ENCODE data around the gene MAST4. TPM values are rescaled to one million over a fixed set of nuclear protein-coding genes. Genes with fewer than 3 reads are reported as not detected.

The MAST4 gene
- total RNA-seq, 2 donors from 2014 or later, result 11.0 to 11.5 TPM

DNA sequence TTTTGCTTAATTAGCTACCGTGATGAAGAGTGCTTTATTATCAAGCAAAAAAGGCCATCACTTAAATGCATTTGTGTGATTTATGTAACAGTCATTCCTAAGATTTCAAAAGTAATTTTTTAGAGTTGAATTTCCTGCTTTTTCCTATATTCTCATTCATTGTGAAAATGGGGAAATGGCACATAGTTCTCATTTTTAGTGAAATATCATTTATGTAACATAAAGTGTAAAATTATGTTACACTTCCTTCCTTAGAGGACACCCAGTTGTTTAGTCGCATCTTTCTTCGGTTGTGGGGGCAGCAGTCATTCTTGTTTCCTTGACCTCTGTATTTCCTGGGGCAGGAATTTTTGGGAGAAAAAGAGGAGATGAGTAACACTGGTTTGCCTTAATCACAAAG lies 142.8 kb downstream of the MAST4 start:
- H3K4me1 ChIP-seq (ENCODE audit: control insufficient read depth, insufficient read depth, low read length), result no peaks in the 10 kb centered on the region

DNA sequence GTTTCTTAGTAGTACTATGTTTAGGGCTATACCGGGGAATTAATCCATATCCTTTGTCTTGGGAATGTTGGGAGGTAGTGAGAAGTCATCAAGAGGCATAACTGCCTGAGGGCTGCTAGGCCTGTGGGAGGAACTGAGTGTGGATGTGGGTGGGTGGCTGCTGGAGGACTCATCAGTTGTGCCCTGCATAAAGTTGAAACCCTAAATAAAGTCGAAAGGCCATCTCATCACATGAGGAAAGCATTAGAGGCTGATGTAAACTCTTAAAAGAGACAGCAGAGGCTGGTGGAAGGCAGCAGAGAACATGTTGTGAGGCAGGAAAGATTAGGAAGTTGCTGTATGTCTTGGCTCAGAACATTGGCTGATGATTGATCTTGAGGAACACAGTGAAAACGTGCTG lies 143.8 kb downstream of the MAST4 start:
- Mint-ChIP-seq H3K4me3 (no peak overlapping the region), H3K27me3 (ENCODE audit: insufficient read depth) (no peaks in the 10 kb centered on the region), H3K36me3 (ENCODE audit: low read depth) (no peaks in the 10 kb centered on the region), H3K4me1 (peaks cover 2% of the 10 kb centered on the region), H3K9me3 (no peaks in the 10 kb centered on the region), H3K27ac (no peak overlapping the region)
- Histone ChIP-seq H3K9me3 (ENCODE audit: control insufficient read depth, low read length) (no peaks in the 10 kb centered on the region), H3K27me3 (ENCODE audit: control insufficient read depth, insufficient read depth, low read length, poor library complexity, severe bottlenecking) (no peaks in the 10 kb centered on the region), H3K36me3 (ENCODE audit: control insufficient read depth, insufficient read depth, low read length) (no peaks in the 10 kb centered on the region), H3K9ac (ENCODE audit: extremely low read depth, low read length, poor library complexity, severe bottlenecking) (no peak overlapping the region), H3K4me1 (ENCODE audit: control insufficient read depth, insufficient read depth, low read length) (no peaks in the 10 kb centered on the region), H3K4me3 (ENCODE audit: low read length) (no peak overlapping the region), H3K27ac (ENCODE audit: low read depth, low read length) (no peak overlapping the region)
- DNase-seq, result no peak
- TF ChIP-seq, protein P1, sequence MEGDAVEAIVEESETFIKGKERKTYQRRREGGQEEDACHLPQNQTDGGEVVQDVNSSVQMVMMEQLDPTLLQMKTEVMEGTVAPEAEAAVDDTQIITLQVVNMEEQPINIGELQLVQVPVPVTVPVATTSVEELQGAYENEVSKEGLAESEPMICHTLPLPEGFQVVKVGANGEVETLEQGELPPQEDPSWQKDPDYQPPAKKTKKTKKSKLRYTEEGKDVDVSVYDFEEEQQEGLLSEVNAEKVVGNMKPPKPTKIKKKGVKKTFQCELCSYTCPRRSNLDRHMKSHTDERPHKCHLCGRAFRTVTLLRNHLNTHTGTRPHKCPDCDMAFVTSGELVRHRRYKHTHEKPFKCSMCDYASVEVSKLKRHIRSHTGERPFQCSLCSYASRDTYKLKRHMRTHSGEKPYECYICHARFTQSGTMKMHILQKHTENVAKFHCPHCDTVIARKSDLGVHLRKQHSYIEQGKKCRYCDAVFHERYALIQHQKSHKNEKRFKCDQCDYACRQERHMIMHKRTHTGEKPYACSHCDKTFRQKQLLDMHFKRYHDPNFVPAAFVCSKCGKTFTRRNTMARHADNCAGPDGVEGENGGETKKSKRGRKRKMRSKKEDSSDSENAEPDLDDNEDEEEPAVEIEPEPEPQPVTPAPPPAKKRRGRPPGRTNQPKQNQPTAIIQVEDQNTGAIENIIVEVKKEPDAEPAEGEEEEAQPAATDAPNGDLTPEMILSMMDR (conservative IDR thresholded peaks at IDR 0.05), result no peak
- 78 to 94% methylated on average over 1 to 3 of the region's 3 CpGs for WGBS, 2 experiments (ENCODE audit: insufficient coverage in 1 of 2, insufficient read length in 1 of 2)

More for the DNA sequence above, 142.8 kb downstream of the MAST4 start:
- WGBS, 2 experiments (ENCODE audit: insufficient coverage in 1 of 2, insufficient read length in 1 of 2), result 91 to 100% methylated on average over 1 to 3 of the region's 3 CpGs
- Mint-ChIP-seq H3K27me3 (ENCODE audit: insufficient read depth) (no peaks in the 10 kb centered on the region), H3K27ac (no peak overlapping the region), H3K36me3 (ENCODE audit: low read depth) (no peaks in the 10 kb centered on the region), H3K9me3 (no peaks in the 10 kb centered on the region), H3K4me3 (no peak overlapping the region), H3K4me1 (peaks cover 2% of the 10 kb centered on the region)
- Histone ChIP-seq H3K36me3 (ENCODE audit: control insufficient read depth, insufficient read depth, low read length) (no peaks in the 10 kb centered on the region), H3K27ac (ENCODE audit: low read depth, low read length) (no peak overlapping the region), H3K27me3 (ENCODE audit: control insufficient read depth, insufficient read depth, low read length, poor library complexity, severe bottlenecking) (no peaks in the 10 kb centered on the region), H3K9me3 (ENCODE audit: control insufficient read depth, low read length) (no peaks in the 10 kb centered on the region), H3K4me3 (ENCODE audit: low read length) (no peak overlapping the region), H3K9ac (ENCODE audit: extremely low read depth, low read length, poor library complexity, severe bottlenecking) (no peak overlapping the region)
- no peak for DNase-seq
- TF ChIP-seq, protein P1 (conservative IDR thresholded peaks at IDR 0.05), result no peak

DNA sequence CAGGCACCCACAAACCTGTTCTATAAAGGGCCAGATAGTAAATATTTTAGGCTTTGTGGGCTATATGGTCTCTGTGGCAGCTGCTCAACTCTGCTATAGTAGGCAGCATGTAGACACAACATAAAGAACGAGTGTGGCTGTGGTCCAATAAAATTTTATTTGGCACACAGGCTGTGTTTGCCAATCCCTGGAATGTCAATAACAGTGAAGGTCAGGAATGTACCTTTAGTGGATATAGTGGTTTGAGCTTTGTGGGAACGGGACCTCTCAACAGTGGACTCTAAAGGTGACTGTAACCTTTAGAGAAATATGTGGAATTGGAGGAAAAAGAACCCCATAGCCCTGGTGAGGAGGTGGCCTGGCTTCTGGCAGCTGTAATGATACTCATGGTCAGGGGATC lies 145.2 kb downstream of the MAST4 start:
- no peaks in the 10 kb centered on the region for H3K27me3 Mint-ChIP-seq (ENCODE audit: insufficient read depth)
- 92 to 93% methylated on average over 2 of the region's 2 CpGs for WGBS, 2 experiments (ENCODE audit: insufficient coverage in 1 of 2, insufficient read length in 1 of 2)
- no peak overlapping the region for H3K4me3 Mint-ChIP-seq
- H3K27me3 ChIP-seq (ENCODE audit: control insufficient read depth, insufficient read depth, low read length, poor library complexity, severe bottlenecking), result no peaks in the 10 kb centered on the region
- H3K4me3 ChIP-seq (ENCODE audit: low read length), result no peak overlapping the region
- H3K27ac ChIP-seq (ENCODE audit: low read depth, low read length), result no peak overlapping the region
- peak overlapping the region; percentile 50 for H3K27ac Mint-ChIP-seq
- no peaks in the 10 kb centered on the region for H3K9me3 Mint-ChIP-seq
- H3K9ac ChIP-seq (ENCODE audit: extremely low read depth, low read length, poor library complexity, severe bottlenecking), result no peak overlapping the region
- TF ChIP-seq, protein P1 (conservative IDR thresholded peaks at IDR 0.05), result no peak
- no peaks in the 10 kb centered on the region for H3K36me3 Mint-ChIP-seq (ENCODE audit: low read depth)
- peaks cover 2% of the 10 kb centered on the region for H3K4me1 Mint-ChIP-seq
- no peaks in the 10 kb centered on the region for H3K4me1 ChIP-seq (ENCODE audit: control insufficient read depth, insufficient read depth, low read length)
- no peaks in the 10 kb centered on the region for H3K9me3 ChIP-seq (ENCODE audit: control insufficient read depth, low read length)
- DNase-seq, result no peak
- H3K36me3 ChIP-seq (ENCODE audit: control insufficient read depth, insufficient read depth, low read length), result no peaks in the 10 kb centered on the region

Measured in endodermal cell (in vitro differentiated cells).